HG03045 (cell line): ENCODE results near the gene ESAM.

ENCODE experiments used
- ATAC-seq: cut with Tn5 transposase; IDR thresholded peaks from one replicate; pipeline ENCODE4 v1.9.1; 2021; ENCODE audit warnings: mild to moderate bottlenecking, moderate library complexity; ENCODE audit not compliant: unreplicated experiment

ESAM gene

GRCh38 chr11:124753624-124754023 is 8.5 kb downstream of the ESAM start:
- ATAC-seq, result no peak

- no peak for ATAC-seq
These were observed 8.9 kb downstream of the ESAM start for GRCh38 chr11:124753205-124753604.

GRCh38 chr11:124752471-124753102 is 9.5 kb downstream of the ESAM start:
- no peak for ATAC-seq

- no peak for ATAC-seq
These were observed 10.2 kb downstream of the ESAM start, which contains the start of gene VSIG2 for GRCh38 chr11:124751741-124752470. Gene VSIG2 (minus strand): TSS chr11:124752255. CDS start chr11:124752137, 118 bp downstream.

- ATAC-seq, result no peak
These were observed 10.7 kb downstream of the ESAM start for GRCh38 chr11:124751391-124751740.

GRCh38 chr11:124749912-124750311 is 12.2 kb downstream of the ESAM start:
- no peak for ATAC-seq

- ATAC-seq, result no peak
These were observed 13.4 kb downstream of the ESAM start for GRCh38 chr11:124748481-124749343.

- ATAC-seq, result no peak
These were observed 14.0 kb downstream of the ESAM start for GRCh38 chr11:124748100-124748418.

GRCh38 chr11:124747406-124748099 is 14.5 kb downstream of the ESAM start:
- no peak for ATAC-seq

GRCh38 chr11:124746621-124747243 is 15.4 kb downstream of the ESAM start:
- peak; percentile 93 for ATAC-seq

- ATAC-seq, result peak; percentile 15
These were observed 16.1 kb downstream of the ESAM start for GRCh38 chr11:124745835-124746620.

GRCh38 chr11:124745270-124745834 is 16.7 kb downstream of the ESAM start:
- no peak for ATAC-seq

GRCh38 chr11:124743050-124743449 is 19.0 kb downstream of the ESAM start:
- no peak for ATAC-seq

- ATAC-seq, result no peak
These were observed 19.5 kb downstream of the ESAM start for GRCh38 chr11:124742555-124742954.

GRCh38 chr11:124740277-124740882 is 21.7 kb downstream of the ESAM start:
- peak; percentile 27 for ATAC-seq

GRCh38 chr11:124739479-124740276 is 22.4 kb downstream of the ESAM start, which contains the start of gene NRGN:
Gene NRGN (plus strand): TSS chr11:124739942. CDS start chr11:124740085, 143 bp downstream.
- peak; percentile 100 for ATAC-seq

GRCh38 chr11:124738713-124739478 is 23.2 kb downstream of the ESAM start:
- no peak for ATAC-seq
